Endothelial cell (in vitro differentiated cells): ENCODE measurements around the gene SLC22A23. TPM values are rescaled to one million over a fixed set of nuclear protein-coding genes. Genes with fewer than 3 reads are reported as not detected.

Source experiments
- DNase-seq: peaks from one replicate; pipeline ENCODE4 v3.0.0; 2021; ENCODE audit warnings: low spot score
- H3K27ac Mint-ChIP-seq: one replicate; pipeline ENCODE4 v1.8.0; 2021; ENCODE audit warnings: mixed read lengths, inconsistent platforms; ENCODE audit not compliant: unreplicated experiment
- H3K27me3 Mint-ChIP-seq: one replicate; pipeline ENCODE4 v1.8.0; 2021; ENCODE audit warnings: mild to moderate bottlenecking, moderate library complexity, mixed read lengths, inconsistent platforms; ENCODE audit not compliant: unreplicated experiment
- H3K36me3 Mint-ChIP-seq: one replicate; pipeline ENCODE4 v1.8.0; 2021; ENCODE audit warnings: mild to moderate bottlenecking, low read depth, mixed read lengths, inconsistent platforms; ENCODE audit not compliant: unreplicated experiment
- H3K4me1 Mint-ChIP-seq: one replicate; pipeline ENCODE4 v1.8.0; 2021; ENCODE audit warnings: mild to moderate bottlenecking, mixed read lengths, inconsistent platforms; ENCODE audit not compliant: unreplicated experiment
- H3K4me3 Mint-ChIP-seq: one replicate; pipeline ENCODE4 v1.8.0; 2021; ENCODE audit warnings: mild to moderate bottlenecking, mixed read lengths, inconsistent platforms; ENCODE audit not compliant: unreplicated experiment
- H3K9me3 Mint-ChIP-seq: one replicate; pipeline ENCODE4 v1.8.0; 2021; ENCODE audit warnings: mixed read lengths, inconsistent platforms; ENCODE audit not compliant: unreplicated experiment
- CTCF ChIP-seq: fragments of 200-600 bp; sonication (generic); IDR thresholded peaks from one replicate; pipeline ENCODE4 v1.5.0; 2021; ENCODE audit warnings: antibody characterized with exemption; ENCODE audit not compliant: unreplicated experiment
- total RNA-seq: library from RNA; stranded (reverse); fragmentation: NEBNext Ultra II Directional; extraction: Animal tissue kit (Norgen Biotek cat#: 25700); gene quantifications from one replicate; pipeline ENCODE4 v1.2.1, GENCODE V29; 2021; ENCODE audit not compliant: unreplicated experiment

The SLC22A23 gene
- total RNA-seq, 1 donor from 2014 or later, result 72.7 TPM

- H3K9me3 Mint-ChIP-seq, result no peaks in the 10 kb centered on the region
- no peak for DNase-seq
- H3K27ac Mint-ChIP-seq, result no peak overlapping the region
- peaks cover 2% of the 10 kb centered on the region for H3K27me3 Mint-ChIP-seq
- no peak overlapping the region for H3K4me3 Mint-ChIP-seq
- peaks cover 4% of the 10 kb centered on the region for H3K36me3 Mint-ChIP-seq
- H3K4me1 Mint-ChIP-seq, result peaks cover 8% of the 10 kb centered on the region
- TF ChIP-seq CTCF, result no peak
These were observed 124.9 kb downstream of the SLC22A23 start for GRCh38 chr6:3331971-3332370.

- Mint-ChIP-seq H3K27ac (no peak overlapping the region), H3K4me3 (no peak overlapping the region), H3K27me3 (peaks cover 2% of the 10 kb centered on the region), H3K4me1 (peaks cover 8% of the 10 kb centered on the region), H3K9me3 (no peaks in the 10 kb centered on the region), H3K36me3 (peaks cover 3% of the 10 kb centered on the region)
- no peak for TF ChIP-seq CTCF
- no peak for DNase-seq
These were observed 125.4 kb downstream of the SLC22A23 start for GRCh38 chr6:3331494-3331893.

- peak overlapping the region; percentile 21 for H3K27ac Mint-ChIP-seq
- H3K27me3 Mint-ChIP-seq, result peaks cover 2% of the 10 kb centered on the region
- peak; percentile 35 for TF ChIP-seq CTCF
- H3K4me1 Mint-ChIP-seq, result peaks cover 8% of the 10 kb centered on the region
- H3K36me3 Mint-ChIP-seq, result no peaks in the 10 kb centered on the region
- no peaks in the 10 kb centered on the region for H3K9me3 Mint-ChIP-seq
- no peak for DNase-seq
- no peak overlapping the region for H3K4me3 Mint-ChIP-seq
These were observed 126.7 kb downstream of the SLC22A23 start for GRCh38 chr6:3330199-3330598.

GRCh38 chr6:3329393-3330051 is 127.3 kb downstream of the SLC22A23 start:
- DNase-seq, result no peak
- no peak overlapping the region for H3K4me3 Mint-ChIP-seq
- H3K9me3 Mint-ChIP-seq, result no peaks in the 10 kb centered on the region
- no peaks in the 10 kb centered on the region for H3K36me3 Mint-ChIP-seq
- H3K4me1 Mint-ChIP-seq, result peaks cover 14% of the 10 kb centered on the region
- peaks cover 2% of the 10 kb centered on the region for H3K27me3 Mint-ChIP-seq
- TF ChIP-seq CTCF, result no peak
- no peak overlapping the region for H3K27ac Mint-ChIP-seq

- Mint-ChIP-seq H3K36me3 (no peaks in the 10 kb centered on the region), H3K4me1 (peaks cover 22% of the 10 kb centered on the region), H3K27me3 (peaks cover 2% of the 10 kb centered on the region)
These were observed 128.1 kb downstream of the SLC22A23 start for GRCh38 chr6:3328796-3329195.

More at GRCh38 chr6:3328796-3329195, 128.1 kb downstream of the SLC22A23 start:
- H3K27ac Mint-ChIP-seq, result no peak overlapping the region
- TF ChIP-seq CTCF, result no peak
- DNase-seq, result no peak
- no peaks in the 10 kb centered on the region for H3K9me3 Mint-ChIP-seq
- H3K4me3 Mint-ChIP-seq, result no peak overlapping the region
